GM12891 (cell line): ENCODE data around the gene PDE3A.

ENCODE experiments used
- POLR2A ChIP-seq: IDR thresholded peaks from 2 replicates; pipeline ENCODE4 v1.6.1; 2011; ENCODE audit warnings: low read depth, low read length, control low read depth
- TAF1 ChIP-seq: IDR thresholded peaks from 2 replicates; pipeline ENCODE4 v1.6.1; 2011; ENCODE audit warnings: low read depth, low read length, control low read depth

GRCh38 chr12:20370014-20370386 is 1.7 kb downstream of the PDE3A start:
- TF ChIP-seq POLR2A (no peak), TAF1 (no peak)
